GM19324 (cell line): ENCODE measurements around the gene G3BP1.
"Not testable (repeated sequence)": the region's sequence is repeated elsewhere in the genome, so short reads cannot be mapped to it uniquely, and the experiment has no call there.

Experiments used
- ATAC-seq: cut with Tn5 transposase; IDR thresholded peaks from one replicate; pipeline ENCODE4 v1.9.1; 2021; ENCODE audit warnings: mild to moderate bottlenecking, moderate library complexity; ENCODE audit not compliant: unreplicated experiment, low FRiP score

Gene G3BP1

GRCh38 chr5:151855701-151856100, 83.9 kb downstream of the G3BP1 start:
- ATAC-seq, result no peak

DNA sequence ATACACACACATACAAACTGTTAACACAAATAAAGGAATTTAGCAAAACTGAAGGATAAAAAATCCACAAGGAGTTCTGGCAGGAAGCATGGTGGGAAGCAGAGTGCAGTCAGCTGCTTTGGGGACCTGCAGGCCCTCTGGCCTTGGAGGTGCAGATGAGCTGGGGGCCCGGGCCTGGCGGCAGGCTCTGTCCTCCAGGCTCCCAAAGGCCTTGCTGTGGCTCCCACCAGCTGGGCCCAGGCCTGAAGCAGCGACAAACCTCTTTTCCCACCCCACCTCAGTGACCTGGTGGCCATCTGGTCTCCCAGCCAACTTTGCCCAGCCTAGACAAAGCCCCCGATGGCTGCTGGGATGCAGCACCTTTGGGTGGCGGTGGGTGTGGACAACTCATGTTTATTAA, 85.1 kb downstream of the G3BP1 start:
- ATAC-seq, result no peak

DNA sequence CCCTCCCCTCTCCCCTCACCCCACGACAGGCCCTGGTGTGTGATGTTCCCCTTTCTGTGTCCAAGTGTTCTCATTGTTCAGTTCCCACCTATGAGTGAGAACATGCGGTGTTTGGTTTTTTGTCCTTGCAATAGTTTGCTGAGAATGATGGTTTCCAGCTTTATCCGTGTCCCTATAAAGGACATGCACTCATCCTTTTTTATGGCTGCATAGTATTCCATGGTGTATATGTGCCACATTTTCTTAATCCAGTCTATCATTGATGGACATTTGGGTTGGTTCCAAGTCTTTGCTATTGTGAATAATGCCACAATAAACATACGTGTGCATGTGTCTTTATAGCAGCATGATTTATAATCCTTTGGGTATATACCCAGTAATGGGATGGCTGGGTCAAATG, 89.1 kb downstream of the G3BP1 start:
- not testable (repeated sequence) for ATAC-seq
